ENCODE results near the gene CASTOR1.

- TF ChIP-seq CTCF (tag by site-specific recombination; IDR thresholded peaks at IDR 0.05) (no peak), ZNF654 (tag by site-specific recombination; IDR thresholded peaks at IDR 0.05; ENCODE audit: low read depth) (no peak), ZNF561 (tag by site-specific recombination; IDR thresholded peaks at IDR 0.05; ENCODE audit: borderline replicate concordance) (no peak), ZNF211 (tag by site-specific recombination; IDR thresholded peaks at IDR 0.05; ENCODE audit: low read depth) (no peak), SETDB1 (IDR thresholded peaks at IDR 0.05; ENCODE audit: insufficient read length, low read length) (no peak), ZNF548 (tag by site-specific recombination; IDR thresholded peaks at IDR 0.05) (no peak), ZBTB21 (tag by site-specific recombination; IDR thresholded peaks at IDR 0.05) (no peak), PRDM6 (tag by site-specific recombination; IDR thresholded peaks at IDR 0.05) (no peak), ZNF24 (tag by site-specific recombination; IDR thresholded peaks at IDR 0.05) (no peak), SP3 (tag by site-specific recombination; IDR thresholded peaks at IDR 0.05) (no peak)
Measured at GRCh38 chr22:30243661-30244060, 45.6 kb downstream of the CASTOR1 start.
